NCI-H1694 treated with DMSO at 0.1 percent for 48 hours (cell line): ENCODE results near the gene TXNDC12.

Source experiments
- DNase-seq: peaks from one replicate; lab custom pipeline; 2025; lab: John Stamatoyannopoulos, UW

Gene TXNDC12

GRCh38 chr1:51997974-51998382 lies 57.0 kb downstream of the TXNDC12 start:
- no peak for DNase-seq

DNA sequence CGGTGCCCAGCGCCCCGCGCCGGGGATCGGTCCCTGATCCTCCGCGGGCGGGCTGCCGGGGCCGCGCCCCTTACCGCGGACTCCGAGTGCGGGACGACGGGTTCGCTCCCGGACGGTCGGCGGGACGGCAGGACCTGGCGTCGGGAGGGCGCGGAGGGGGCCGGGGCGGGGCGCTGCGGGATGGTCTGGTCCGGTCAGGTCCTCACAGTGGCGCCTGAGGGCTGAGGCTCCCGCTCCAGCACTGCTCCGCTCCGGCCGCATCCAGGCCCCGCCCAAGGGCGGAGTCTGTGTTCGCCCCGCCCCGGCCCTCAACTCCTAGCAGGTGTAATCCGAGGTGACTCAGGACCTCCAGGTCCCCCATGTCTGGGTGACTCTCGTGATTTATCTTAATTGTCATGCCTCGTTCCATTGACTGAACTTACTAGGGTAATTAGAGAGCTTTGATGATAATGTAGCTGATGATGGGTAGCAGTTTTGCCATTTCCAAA lies 64.5 kb downstream of the TXNDC12 start, which contains the start of gene RAB3B:
Gene RAB3B (minus strand): TSS at position 223 of the 488 bp plus-strand sequence. CDS start 13,583 bp downstream, outside the sequence.
- no peak for DNase-seq

GRCh38 chr1:51989582-51990477 lies 65.2 kb downstream of the TXNDC12 start:
- DNase-seq, result no peak

DNA sequence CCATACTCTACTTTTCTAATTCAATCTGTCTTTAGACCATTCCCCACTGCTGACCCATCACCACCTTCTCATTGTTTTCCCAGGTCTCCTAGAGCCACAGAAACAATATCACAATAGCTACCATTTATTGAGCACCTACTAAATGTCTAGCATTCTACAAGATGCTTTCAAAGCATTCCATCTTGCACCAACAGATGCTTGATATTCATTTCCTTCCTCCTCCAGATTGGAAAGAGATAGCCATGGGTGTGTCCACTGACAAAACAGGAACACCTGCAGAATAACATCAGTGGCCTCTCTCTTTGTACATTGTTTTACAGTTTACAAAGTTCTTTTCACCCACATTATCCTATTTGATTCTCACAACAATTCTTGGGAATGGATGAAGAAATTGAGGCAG lies 66.7 kb downstream of the TXNDC12 start:
- no peak for DNase-seq

- no peak for DNase-seq
Measured at GRCh38 chr1:51986718-51987117, 68.3 kb downstream of the TXNDC12 start.

GRCh38 chr1:51982161-51982560 lies 72.8 kb downstream of the TXNDC12 start:
- DNase-seq, result no peak

- no peak for DNase-seq
Measured at GRCh38 chr1:51981555-51981954, 73.4 kb downstream of the TXNDC12 start.

GRCh38 chr1:51978099-51978498 lies 76.9 kb downstream of the TXNDC12 start:
- no peak for DNase-seq

- no peak for DNase-seq
Measured at GRCh38 chr1:51976846-51977602, 78.0 kb downstream of the TXNDC12 start.

DNA sequence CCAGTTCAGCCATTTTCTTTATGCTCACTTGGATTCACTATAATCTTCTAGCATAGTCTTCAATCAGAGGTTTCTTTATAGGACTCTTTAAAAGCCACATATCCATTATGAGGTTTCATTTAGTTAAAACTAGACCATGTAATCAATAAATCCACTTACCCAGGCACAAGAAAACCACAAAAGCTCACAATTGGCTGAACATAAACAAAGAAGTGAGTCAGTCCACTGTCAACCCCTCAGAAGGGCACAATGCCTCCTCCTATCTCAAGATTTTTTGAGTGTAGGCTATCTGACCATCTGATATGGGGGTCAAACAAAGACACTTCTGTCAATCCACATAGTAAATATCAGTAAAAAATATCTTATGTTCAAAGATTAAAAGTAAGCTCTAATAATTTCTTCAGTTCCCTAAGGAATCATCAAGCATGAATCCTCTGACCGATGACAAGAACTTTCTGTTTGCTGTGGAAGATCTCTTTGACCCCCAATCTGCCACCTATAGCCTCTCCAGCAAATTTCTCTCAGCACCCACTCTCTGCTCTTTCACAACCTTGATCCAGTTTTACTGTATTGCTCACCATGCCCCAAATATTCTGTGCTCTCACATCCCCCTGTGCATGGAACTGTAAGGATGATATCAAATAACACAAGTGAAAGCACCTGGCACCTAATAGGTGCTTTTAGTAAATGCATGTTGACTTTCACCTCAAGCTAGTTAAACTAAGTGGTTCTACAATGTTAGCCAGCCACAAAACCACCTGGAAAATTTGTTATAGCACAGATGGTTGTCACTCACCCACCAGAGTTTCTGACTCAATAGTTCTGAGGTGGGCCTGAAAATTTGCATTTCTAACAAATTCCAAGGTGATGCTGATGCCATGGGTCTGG lies 81.2 kb downstream of the TXNDC12 start:
- DNase-seq, result no peak
